ENCODE data around the gene SLC16A12. TPM values are rescaled to one million over a fixed set of nuclear protein-coding genes. Genes with fewer than 3 reads are reported as not detected.

Gene SLC16A12
- polyA plus RNA-seq, 1 donor (not counting 4 experiments of a cell fraction or from before 2014, with no cell fraction given) = 0.10 TPM

DNA sequence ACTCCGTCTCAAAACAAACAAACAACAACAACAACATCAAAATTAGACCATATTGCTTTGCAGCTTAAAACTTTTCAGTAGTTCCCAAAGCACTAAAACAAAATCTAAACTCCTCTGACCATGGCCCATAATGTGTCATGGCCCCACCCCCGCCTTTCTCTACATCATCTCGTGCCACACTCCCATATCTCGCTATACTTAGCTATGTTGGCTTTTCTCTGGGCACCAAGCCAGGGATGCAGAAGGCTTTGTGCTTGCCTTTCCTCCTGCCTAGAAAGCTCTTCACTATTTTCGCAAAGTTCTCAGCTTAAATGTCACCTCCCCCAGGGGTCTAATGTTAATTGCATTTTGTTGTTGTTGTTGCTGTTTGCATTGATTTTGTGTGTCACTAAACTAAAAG is 15.1 kb upstream of the SLC16A12 start:
- no peak overlapping the region for H2AFZ ChIP-seq (ENCODE audit: control insufficient read depth, low read length)
- no peak overlapping the region for H3K4me3 ChIP-seq (ENCODE audit: control insufficient read depth in 2 of 3, extremely low read depth in 1 of 3, insufficient read depth in 2 of 3, low read depth in 1 of 3, low read length in 3 of 3)
- no peak for FAIRE-seq
- H3K27ac ChIP-seq (ENCODE audit: control insufficient read depth, insufficient read depth, low read length) = no peak overlapping the region
- H3K4me2 ChIP-seq (ENCODE audit: control insufficient read depth, extremely low read depth, insufficient read depth, low read depth, low read length) = no peak overlapping the region
- dilution Hi-C loops (cut with MboI; ENCODE audit: extremely low pct_ligation_motif_present, low sequenced_read_pairs) = no loop called here
- H3K4me1 ChIP-seq (ENCODE audit: control insufficient read depth, extremely low read depth, insufficient read depth, low read length) = peaks cover 22% of the 10 kb centered on the region
- no peaks in the 10 kb centered on the region for H3K9me3 ChIP-seq (ENCODE audit: control insufficient read depth, low read depth, low read length)
- no peak for TF ChIP-seq EZH2 (IDR thresholded peaks at IDR 0.05; ENCODE audit: low read length)
- TF ChIP-seq, protein P1, sequence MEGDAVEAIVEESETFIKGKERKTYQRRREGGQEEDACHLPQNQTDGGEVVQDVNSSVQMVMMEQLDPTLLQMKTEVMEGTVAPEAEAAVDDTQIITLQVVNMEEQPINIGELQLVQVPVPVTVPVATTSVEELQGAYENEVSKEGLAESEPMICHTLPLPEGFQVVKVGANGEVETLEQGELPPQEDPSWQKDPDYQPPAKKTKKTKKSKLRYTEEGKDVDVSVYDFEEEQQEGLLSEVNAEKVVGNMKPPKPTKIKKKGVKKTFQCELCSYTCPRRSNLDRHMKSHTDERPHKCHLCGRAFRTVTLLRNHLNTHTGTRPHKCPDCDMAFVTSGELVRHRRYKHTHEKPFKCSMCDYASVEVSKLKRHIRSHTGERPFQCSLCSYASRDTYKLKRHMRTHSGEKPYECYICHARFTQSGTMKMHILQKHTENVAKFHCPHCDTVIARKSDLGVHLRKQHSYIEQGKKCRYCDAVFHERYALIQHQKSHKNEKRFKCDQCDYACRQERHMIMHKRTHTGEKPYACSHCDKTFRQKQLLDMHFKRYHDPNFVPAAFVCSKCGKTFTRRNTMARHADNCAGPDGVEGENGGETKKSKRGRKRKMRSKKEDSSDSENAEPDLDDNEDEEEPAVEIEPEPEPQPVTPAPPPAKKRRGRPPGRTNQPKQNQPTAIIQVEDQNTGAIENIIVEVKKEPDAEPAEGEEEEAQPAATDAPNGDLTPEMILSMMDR (optimal IDR thresholded peaks at IDR 0.05 in 1 of 3, IDR thresholded peaks at IDR 0.05 in 1 of 3, conservative IDR thresholded peaks at IDR 0.05 in 1 of 3; ENCODE audit: extremely low read depth in 1 of 3, insufficient read depth in 2 of 3, low read length in 3 of 3) = no peak
- no peaks in the 10 kb centered on the region for H3K9me1 ChIP-seq (ENCODE audit: control insufficient read depth, extremely low read depth, insufficient read depth, low read length)
- no peaks in the 10 kb centered on the region for H3K27me3 ChIP-seq (ENCODE audit: control insufficient read depth, extremely low read depth, insufficient read depth, low read length)
- no peaks in the 10 kb centered on the region for H3K79me2 ChIP-seq (ENCODE audit: control insufficient read depth, insufficient read depth, low read length)
- H4K20me1 ChIP-seq (ENCODE audit: control insufficient read depth, extremely low read depth, insufficient read depth, low read length) = no peaks in the 10 kb centered on the region
- no peaks in the 10 kb centered on the region for H3K36me3 ChIP-seq (ENCODE audit: control insufficient read depth in 2 of 2, extremely low read depth in 1 of 2, insufficient read depth in 2 of 2, low read length in 2 of 2)
- DNase-seq (ENCODE audit: low read depth, low spot score) = no peak
- no peak overlapping the region for H3K9ac ChIP-seq (ENCODE audit: control insufficient read depth, extremely low read depth, insufficient read depth, low read length)

DNA sequence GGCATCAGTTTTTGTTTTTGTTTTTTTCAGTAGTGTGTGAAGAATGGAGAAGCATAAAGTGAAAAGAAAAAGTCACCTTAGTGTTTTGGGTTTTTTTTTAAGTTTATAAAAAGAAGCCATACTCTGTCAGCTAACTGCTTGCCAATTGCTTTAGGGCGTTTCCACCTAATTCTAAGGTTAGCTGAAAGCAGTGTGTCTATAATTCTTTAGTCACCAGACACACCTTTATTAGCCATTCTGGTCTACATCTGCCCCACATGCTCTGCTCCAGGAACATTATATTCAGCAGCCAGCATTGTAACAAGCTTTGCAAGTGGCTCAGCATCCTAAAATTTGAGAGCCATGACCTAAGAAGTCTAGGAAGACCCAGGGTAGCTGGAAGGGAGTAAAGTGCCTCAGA is 14.1 kb upstream of the SLC16A12 start:
- Histone ChIP-seq H3K4me2 (ENCODE audit: control insufficient read depth, extremely low read depth, insufficient read depth, low read depth, low read length) (no peak overlapping the region), H3K9me1 (ENCODE audit: control insufficient read depth, extremely low read depth, insufficient read depth, low read length) (no peaks in the 10 kb centered on the region), H3K36me3 (ENCODE audit: control insufficient read depth in 2 of 2, extremely low read depth in 1 of 2, insufficient read depth in 2 of 2, low read length in 2 of 2) (no peaks in the 10 kb centered on the region), H3K27ac (ENCODE audit: control insufficient read depth, insufficient read depth, low read length) (no peak overlapping the region), H3K4me3 (ENCODE audit: control insufficient read depth in 2 of 3, extremely low read depth in 1 of 3, insufficient read depth in 2 of 3, low read depth in 1 of 3, low read length in 3 of 3) (no peak overlapping the region), H3K79me2 (ENCODE audit: control insufficient read depth, insufficient read depth, low read length) (no peaks in the 10 kb centered on the region), H4K20me1 (ENCODE audit: control insufficient read depth, extremely low read depth, insufficient read depth, low read length) (no peaks in the 10 kb centered on the region), H3K4me1 (ENCODE audit: control insufficient read depth, extremely low read depth, insufficient read depth, low read length) (peaks cover 22% of the 10 kb centered on the region), H3K27me3 (ENCODE audit: control insufficient read depth, extremely low read depth, insufficient read depth, low read length) (no peaks in the 10 kb centered on the region), H3K9me3 (ENCODE audit: control insufficient read depth, low read depth, low read length) (no peaks in the 10 kb centered on the region), H2AFZ (ENCODE audit: control insufficient read depth, low read length) (no peak overlapping the region), H3K9ac (ENCODE audit: control insufficient read depth, extremely low read depth, insufficient read depth, low read length) (no peak overlapping the region)
- dilution Hi-C loops (cut with MboI; ENCODE audit: extremely low pct_ligation_motif_present, low sequenced_read_pairs) = no loop called here
- TF ChIP-seq, protein P1 (optimal IDR thresholded peaks at IDR 0.05 in 1 of 3, IDR thresholded peaks at IDR 0.05 in 1 of 3, conservative IDR thresholded peaks at IDR 0.05 in 1 of 3; ENCODE audit: extremely low read depth in 1 of 3, insufficient read depth in 2 of 3, low read length in 3 of 3) = no peak
- no peak for TF ChIP-seq EZH2 (IDR thresholded peaks at IDR 0.05; ENCODE audit: low read length)
- peak; percentile 92 for FAIRE-seq
- peak; percentile 9 for DNase-seq (ENCODE audit: low read depth, low spot score)

All from keratinocyte (primary cell).